Measurements from ENCODE around the gene LRP1B. TPM values are rescaled to one million over a fixed set of nuclear protein-coding genes. Genes with fewer than 3 reads are reported as not detected.

The LRP1B gene
- total and polyA plus RNA-seq, 4 donors = 0.01 to 0.84 (median 0.17) TPM

GRCh38 chr2:141458351-141458750 is 672.5 kb downstream of the LRP1B start (continued):
- TF ChIP-seq GABPA (IDR thresholded peaks at IDR 0.05 in 1 of 2, conservative IDR thresholded peaks at IDR 0.05 in 1 of 2) (no peak), FOXA1 (IDR thresholded peaks at IDR 0.05) (no peak), RAD21 (IDR thresholded peaks at IDR 0.05) (no peak), CTCF (IDR thresholded peaks at IDR 0.05; ENCODE audit: low read depth, low read length, missing input control) (no peak), SP1 (IDR thresholded peaks at IDR 0.05) (no peak), EGR1 (IDR thresholded peaks at IDR 0.05; ENCODE audit: low read depth in 2 of 2) (no peak)

DNA sequence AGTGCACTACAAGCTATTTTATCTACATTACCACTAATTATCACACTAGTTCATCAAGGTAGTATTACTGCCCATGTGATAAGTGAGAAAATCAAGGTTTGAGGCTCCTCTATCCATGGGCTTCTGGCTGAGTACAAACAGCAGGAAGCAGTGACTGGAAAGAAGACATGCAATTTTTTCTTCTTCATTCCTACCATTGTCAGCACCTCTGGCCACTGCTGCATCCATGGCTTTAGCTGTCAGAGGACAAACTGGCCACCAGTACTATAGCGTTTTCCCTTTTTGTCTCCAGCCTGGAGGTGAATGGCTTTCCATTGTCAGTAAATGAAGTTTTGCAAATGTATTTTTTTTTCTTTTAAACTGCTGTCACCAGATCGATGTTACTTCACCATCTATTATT is 674.9 kb downstream of the LRP1B start:
- H3K9ac ChIP-seq (ENCODE audit: low read depth in 1 of 2, low read length in 2 of 2) = no peak overlapping the region
- no peaks in the 10 kb centered on the region for H3K9me3 ChIP-seq (ENCODE audit: control insufficient read depth in 4 of 4, low read length in 3 of 4)
- H3K4me1 ChIP-seq (ENCODE audit: control insufficient read depth in 4 of 4, insufficient read depth in 4 of 4, low read length in 3 of 4) = no peaks in the 10 kb centered on the region
- H3K27ac ChIP-seq (ENCODE audit: low read depth in 1 of 2, low read length in 2 of 2) = no peak overlapping the region
- 64% methylated on average over 2 of the region's 2 CpGs for WGBS
- TF ChIP-seq JUND (IDR thresholded peaks at IDR 0.05) = no peak
- TF ChIP-seq EGR1 (IDR thresholded peaks at IDR 0.05; ENCODE audit: low read depth in 2 of 2) = no peak
- no peak for TF ChIP-seq YY1 (IDR thresholded peaks at IDR 0.05)
- TF ChIP-seq CTCF (IDR thresholded peaks at IDR 0.05; ENCODE audit: low read depth, low read length, missing input control) = no peak
- no peak for TF ChIP-seq RAD21 (IDR thresholded peaks at IDR 0.05)
- TF ChIP-seq HNF4A (conservative IDR thresholded peaks at IDR 0.05) = no peak
- TF ChIP-seq FOXA1 (IDR thresholded peaks at IDR 0.05) = no peak
- no peak for TF ChIP-seq SP1 (IDR thresholded peaks at IDR 0.05)
- TF ChIP-seq FOXA2 (IDR thresholded peaks at IDR 0.05) = no peak
- no peaks in the 10 kb centered on the region for H3K27me3 ChIP-seq (ENCODE audit: control insufficient read depth in 4 of 4, insufficient read depth in 4 of 4, low read length in 3 of 4)
- H3K36me3 ChIP-seq (ENCODE audit: control insufficient read depth in 4 of 4, insufficient read depth in 3 of 4, low read depth in 1 of 4, low read length in 3 of 4) = no peaks in the 10 kb centered on the region
- no peak for DNase-seq (ENCODE audit: low spot score)
- no peak overlapping the region for H3K4me3 ChIP-seq (ENCODE audit: low read depth in 1 of 3, low read length in 3 of 3)

- no peak for DNase-seq (ENCODE audit: low spot score)
Observed at GRCh38 chr2:141455211-141455826, 675.5 kb downstream of the LRP1B start.

More at GRCh38 chr2:141455211-141455826, 675.5 kb downstream of the LRP1B start:
- H3K36me3 ChIP-seq (ENCODE audit: control insufficient read depth in 4 of 4, insufficient read depth in 3 of 4, low read depth in 1 of 4, low read length in 3 of 4) = no peaks in the 10 kb centered on the region
- H3K9me3 ChIP-seq (ENCODE audit: control insufficient read depth in 4 of 4, low read length in 3 of 4) = no peaks in the 10 kb centered on the region
- no peak for TF ChIP-seq HNF4A (conservative IDR thresholded peaks at IDR 0.05)
- no peak for TF ChIP-seq FOXA2 (IDR thresholded peaks at IDR 0.05)
- no peak for TF ChIP-seq EGR1 (IDR thresholded peaks at IDR 0.05; ENCODE audit: low read depth in 2 of 2)
- TF ChIP-seq REST (IDR thresholded peaks at IDR 0.05) = no peak
- TF ChIP-seq NR2F2 (IDR thresholded peaks at IDR 0.05) = no peak
- TF ChIP-seq RAD21 (IDR thresholded peaks at IDR 0.05) = no peak
- TF ChIP-seq RXRA (IDR thresholded peaks at IDR 0.05) = no peak
- no peaks in the 10 kb centered on the region for H3K27me3 ChIP-seq (ENCODE audit: control insufficient read depth in 4 of 4, insufficient read depth in 4 of 4, low read length in 3 of 4)
- no peak overlapping the region for H3K9ac ChIP-seq (ENCODE audit: low read depth in 1 of 2, low read length in 2 of 2)
- no peak overlapping the region for H3K4me3 ChIP-seq (ENCODE audit: low read depth in 1 of 3, low read length in 3 of 3)
- H3K27ac ChIP-seq (ENCODE audit: low read depth in 1 of 2, low read length in 2 of 2) = no peak overlapping the region
- H3K4me1 ChIP-seq (ENCODE audit: control insufficient read depth in 4 of 4, insufficient read depth in 4 of 4, low read length in 3 of 4) = no peaks in the 10 kb centered on the region
- WGBS = 79% methylated on average over 7 of the region's 7 CpGs
